ENCODE data around the gene HSD11B2. TPM values are rescaled to one million over a fixed set of nuclear protein-coding genes. Genes with fewer than 3 reads are reported as not detected.

Gene HSD11B2
- total RNA-seq, 2 donors from 2014 or later: 723 to 1,005 TPM

- DNase-seq: peak; percentile 69 to 91
- peak; percentile 62 for ATAC-seq
- intact Hi-C loops (cut with DNase I, micrococcal nuclease): loop anchor here in 1 of 2 donors (5.0 kb wide), 1 partner anchor 33 kb away; no protein-coding TSS in a partner anchor
Observed at GRCh38 chr16:67429053-67429798, 1.7 kb upstream of the HSD11B2 start.

DNA sequence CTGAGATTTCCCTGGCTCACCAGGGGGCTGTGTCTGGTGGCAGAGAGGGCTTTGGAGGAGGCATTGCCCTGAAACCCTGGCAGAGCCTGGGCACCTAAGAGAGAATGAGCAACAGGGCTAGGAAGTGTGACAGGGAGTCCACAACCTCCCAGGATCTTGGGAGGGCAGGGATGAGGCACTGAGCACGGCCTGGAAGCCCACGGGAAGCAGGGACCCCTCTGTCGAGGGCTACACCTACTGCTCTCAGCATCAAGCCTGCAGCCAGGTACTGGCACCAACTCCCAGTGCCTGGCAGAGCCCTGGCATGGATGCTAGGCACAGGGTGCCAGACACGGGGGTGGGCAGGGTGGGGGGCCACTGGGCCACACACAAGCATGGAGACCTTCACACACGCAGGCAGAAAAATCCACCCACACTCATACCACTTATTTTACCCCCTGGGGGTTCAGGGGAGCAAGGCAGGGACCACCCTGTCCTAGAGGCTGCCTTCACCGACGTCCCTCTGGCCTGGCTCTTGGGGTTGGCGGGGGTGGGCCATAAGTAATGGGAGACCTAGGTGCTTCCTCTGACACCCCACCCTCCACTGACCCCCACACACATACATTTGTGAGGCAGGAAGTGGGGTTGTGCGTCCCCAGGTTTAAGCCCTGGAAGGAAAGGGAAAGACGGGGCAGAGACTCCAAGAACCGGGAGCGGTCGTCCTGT, 970 bp upstream of the HSD11B2 start:
- intact Hi-C loops (cut with DNase I, micrococcal nuclease): loop anchor here in 1 of 2 donors (5.0 kb wide), 1 partner anchor 32 kb away; no protein-coding TSS in a partner anchor
- ATAC-seq (peak; percentile 0), DNase-seq (peak in 1 of 2 donors; percentile 42)

- intact Hi-C loops (cut with DNase I, micrococcal nuclease): no loop called here
- DNase-seq (peak; percentile 75), ATAC-seq (peak; percentile 51)
Observed at GRCh38 chr16:67430504-67430976, 381 bp upstream of the HSD11B2 start.

DNA sequence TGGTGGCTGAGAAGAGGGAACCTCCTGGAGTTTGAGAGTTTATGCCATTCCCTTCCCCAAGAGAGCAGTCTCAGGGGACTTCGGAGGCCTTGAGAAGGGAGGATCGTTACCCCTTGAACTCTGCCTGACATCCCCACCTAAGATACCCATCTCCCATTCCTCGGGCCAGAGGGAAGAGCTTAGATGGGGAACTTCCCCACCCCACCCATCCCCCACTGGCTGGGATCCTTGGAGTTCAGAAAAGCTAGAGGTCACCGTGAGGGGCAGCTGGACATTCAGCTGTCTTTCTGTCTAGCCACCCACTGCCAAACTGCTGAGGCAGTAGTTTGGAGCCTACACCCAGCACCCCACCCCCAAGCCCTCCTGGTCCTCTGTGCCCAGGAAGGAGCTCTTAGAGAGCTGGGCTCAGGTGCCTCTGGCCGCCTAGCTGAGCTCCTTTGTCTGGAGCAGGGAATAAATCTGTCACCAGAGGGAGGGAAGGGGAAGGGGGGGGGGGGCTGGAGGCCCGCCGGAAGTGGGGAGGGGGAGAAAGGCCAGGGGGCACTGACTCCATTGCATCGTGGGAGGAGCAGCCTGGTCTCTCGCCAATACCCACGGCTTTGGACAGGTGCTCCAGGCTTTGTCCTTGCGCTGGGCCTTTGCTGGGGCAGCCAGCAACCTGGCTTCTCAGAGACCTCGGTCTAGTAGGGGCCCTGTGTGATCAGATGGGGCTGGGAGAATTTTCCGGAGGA, 1.0 kb downstream of the HSD11B2 start:
- ATAC-seq (no peak), DNase-seq (peak in 1 of 2 donors; percentile 37)
- intact Hi-C loops (cut with DNase I, micrococcal nuclease): no loop called here

GRCh38 chr16:67432506-67432890, 1.6 kb downstream of the HSD11B2 start:
- DNase-seq (no peak), ATAC-seq (no peak)
- intact Hi-C loops (cut with DNase I, micrococcal nuclease): no loop called here

DNA sequence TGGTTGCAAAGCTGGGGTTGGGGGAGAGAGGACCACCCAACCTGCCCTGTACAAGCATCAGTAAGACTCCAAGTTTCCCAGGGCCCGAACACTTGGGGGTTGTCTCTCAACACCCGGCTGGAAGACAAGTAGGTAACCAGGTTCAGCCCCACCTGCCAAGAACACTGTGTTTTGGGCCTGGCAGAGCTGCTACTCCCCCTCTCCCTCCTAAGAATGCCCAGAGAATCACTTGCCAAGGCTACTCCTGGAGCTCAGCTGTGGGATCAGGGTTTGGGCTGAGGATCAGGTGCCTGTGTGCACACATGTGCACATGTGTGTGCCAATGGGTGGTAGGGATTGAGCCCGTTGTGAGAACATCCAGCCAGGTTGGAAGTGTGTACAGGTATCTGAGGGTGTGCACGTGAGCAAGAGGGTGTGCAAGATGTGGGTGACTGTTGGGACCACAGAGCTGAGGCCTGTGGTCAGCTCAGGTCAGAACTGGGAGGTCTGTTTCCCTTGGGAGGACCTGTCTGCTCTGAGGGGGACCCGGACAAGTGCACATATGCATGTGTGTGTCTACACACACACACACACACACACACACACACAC, 2.3 kb downstream of the HSD11B2 start:
- ATAC-seq (no peak), DNase-seq (peak in 1 of 2 donors; percentile 29)
- intact Hi-C loops (cut with DNase I, micrococcal nuclease): no loop called here

- peak in 1 of 2 donors; percentile 25 for DNase-seq
- intact Hi-C loops (cut with DNase I, micrococcal nuclease): no loop called here
- ATAC-seq: no peak
Observed at GRCh38 chr16:67435758-67436164, 4.8 kb downstream of the HSD11B2 start.

DNA sequence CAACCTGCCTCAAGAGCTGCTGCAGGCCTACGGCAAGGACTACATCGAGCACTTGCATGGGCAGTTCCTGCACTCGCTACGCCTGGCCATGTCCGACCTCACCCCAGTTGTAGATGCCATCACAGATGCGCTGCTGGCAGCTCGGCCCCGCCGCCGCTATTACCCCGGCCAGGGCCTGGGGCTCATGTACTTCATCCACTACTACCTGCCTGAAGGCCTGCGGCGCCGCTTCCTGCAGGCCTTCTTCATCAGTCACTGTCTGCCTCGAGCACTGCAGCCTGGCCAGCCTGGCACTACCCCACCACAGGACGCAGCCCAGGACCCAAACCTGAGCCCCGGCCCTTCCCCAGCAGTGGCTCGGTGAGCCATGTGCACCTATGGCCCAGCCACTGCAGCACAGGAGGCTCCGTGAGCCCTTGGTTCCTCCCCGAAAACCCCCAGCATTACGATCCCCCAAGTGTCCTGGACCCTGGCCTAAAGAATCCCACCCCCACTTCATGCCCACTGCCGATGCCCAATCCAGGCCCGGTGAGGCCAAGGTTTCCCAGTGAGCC, 5.8 kb downstream of the HSD11B2 start:
- no peak for DNase-seq
- no peak for ATAC-seq
- intact Hi-C loops (cut with DNase I, micrococcal nuclease): no loop called here

DNA sequence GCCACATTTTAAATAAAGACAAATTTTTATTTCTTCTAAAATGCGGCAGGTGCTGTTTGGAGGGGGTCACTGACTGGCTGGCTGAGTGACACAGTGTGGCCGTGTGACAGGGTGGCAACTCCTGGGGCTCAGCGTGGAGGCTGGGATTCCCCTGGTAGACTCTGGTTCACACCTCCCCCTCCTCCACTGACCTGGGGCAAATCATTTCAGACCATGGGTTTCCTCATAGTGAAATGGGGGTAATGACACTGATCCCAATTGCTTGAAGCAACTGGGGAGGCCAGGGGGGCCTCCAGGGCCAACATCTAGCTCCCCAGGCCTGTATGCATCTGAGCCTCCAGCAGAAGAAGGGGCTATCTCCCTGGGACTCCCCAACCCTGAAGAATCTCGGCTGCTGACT, 6.6 kb downstream of the HSD11B2 start:
- intact Hi-C loops (cut with DNase I, micrococcal nuclease): no loop called here
- no peak for DNase-seq
- ATAC-seq: no peak

- DNase-seq (no peak), ATAC-seq (no peak)
- intact Hi-C loops (cut with DNase I, micrococcal nuclease): no loop called here
Observed at GRCh38 chr16:67438098-67438791, 7.3 kb downstream of the HSD11B2 start.

DNA sequence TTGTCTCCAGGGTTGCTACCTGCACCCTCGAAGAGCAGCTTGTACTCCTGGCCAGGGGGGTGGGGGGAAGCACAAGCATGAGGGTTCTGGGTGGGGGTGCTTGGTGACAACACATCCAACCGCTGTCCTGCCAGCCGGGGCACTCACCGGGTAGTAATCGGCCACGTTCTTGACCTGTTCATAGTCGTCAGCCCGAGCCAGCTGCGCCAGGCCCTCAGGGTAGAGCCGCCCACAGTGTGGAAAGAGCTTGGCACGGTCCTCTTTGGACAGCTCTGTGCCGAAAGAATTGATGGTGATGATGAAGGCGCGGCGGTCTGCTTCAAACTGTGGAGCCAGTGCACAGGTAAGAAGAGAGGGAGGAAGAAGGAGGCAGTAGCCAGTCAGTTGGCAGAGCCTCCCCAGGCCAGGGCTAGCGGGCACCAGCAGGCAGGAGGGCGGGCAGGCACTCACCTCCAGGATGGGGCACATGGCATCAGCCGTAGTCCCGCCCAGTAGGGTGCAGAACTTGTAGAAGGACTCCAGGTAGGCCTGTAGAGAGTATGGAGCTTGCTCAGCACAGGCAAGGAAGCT, 8.0 kb downstream of the HSD11B2 start:
- DNase-seq (peak in 1 of 2 donors; percentile 39), ATAC-seq (peak; percentile 1)
- intact Hi-C loops (cut with DNase I, micrococcal nuclease): no loop called here

GRCh38 chr16:67441271-67441753, 10.4 kb downstream of the HSD11B2 start:
- intact Hi-C loops (cut with DNase I, micrococcal nuclease): no loop called here
- peak; percentile 96 to 98 for DNase-seq
- ATAC-seq: peak; percentile 79

DNA sequence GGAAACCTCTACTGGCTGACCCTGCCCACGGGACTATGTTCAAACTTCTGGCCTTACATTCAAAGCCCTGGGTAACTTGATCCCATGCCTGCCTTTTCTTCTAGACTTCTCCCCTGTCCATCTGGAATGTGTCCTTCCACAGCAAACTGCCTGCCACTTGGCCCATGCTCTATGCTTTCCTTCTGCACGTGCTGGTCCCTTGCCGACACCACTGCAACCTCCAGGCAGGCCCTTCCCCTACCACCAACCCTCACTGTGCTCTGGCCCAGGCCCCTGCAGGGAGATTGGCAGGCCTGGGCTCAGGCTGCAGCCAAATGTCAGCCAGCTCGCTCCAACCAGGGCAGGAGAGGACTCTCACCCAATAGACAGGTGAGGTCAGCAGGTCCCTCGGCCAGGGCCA, 11.0 kb downstream of the HSD11B2 start:
- intact Hi-C loops (cut with DNase I, micrococcal nuclease): no loop called here
- DNase-seq (peak in 1 of 2 donors; percentile 16), ATAC-seq (no peak)

- DNase-seq: peak in 1 of 2 donors; percentile 17
- no peak for ATAC-seq
- intact Hi-C loops (cut with DNase I, micrococcal nuclease): no loop called here
Observed at GRCh38 chr16:67442581-67443255, 11.8 kb downstream of the HSD11B2 start.

- ATAC-seq: no peak
- intact Hi-C loops (cut with DNase I, micrococcal nuclease): no loop called here
- peak in 1 of 2 donors; percentile 26 for DNase-seq
Observed at GRCh38 chr16:67443265-67443664, 12.3 kb downstream of the HSD11B2 start.

- no peak for ATAC-seq
- intact Hi-C loops (cut with DNase I, micrococcal nuclease): no loop called here
- DNase-seq: peak in 1 of 2 donors; percentile 7
Observed at GRCh38 chr16:67444259-67445125, 13.6 kb downstream of the HSD11B2 start.
